Adrenal gland (tissue), 5 donors: Measurements from ENCODE around the gene GRIN3B.

Experiments used
- POLR2A ChIP-seq, 2 donors: fragments of 450-650 bp; IDR thresholded peaks; one replicate each; pipeline ENCODE4 v1.6.1; 2017; ENCODE audit warnings: antibody characterized with exemption in 2 of 2, mild to moderate bottlenecking in 2 of 2, moderate library complexity in 1 of 2
- TF ChIP-seq, protein P1 (sequence below), 6 experiments: fragments of 450-650 bp in 4 of 6; fragments of 200-600 bp in 2 of 6; sonication (generic) in 1 of 6; IDR thresholded peaks; 1 replicate in 5 of 6; 2 replicates in 1 of 6; pipeline versions ENCODE4 v1.5.1 to v1.8.0; 2016 to 2021; ENCODE audit warnings: antibody characterized with exemption in 6 of 6, mild to moderate bottlenecking in 2 of 6, moderate library complexity in 1 of 6
- donor health status: DM: no; HTN: no; CAD: no.

DNA sequence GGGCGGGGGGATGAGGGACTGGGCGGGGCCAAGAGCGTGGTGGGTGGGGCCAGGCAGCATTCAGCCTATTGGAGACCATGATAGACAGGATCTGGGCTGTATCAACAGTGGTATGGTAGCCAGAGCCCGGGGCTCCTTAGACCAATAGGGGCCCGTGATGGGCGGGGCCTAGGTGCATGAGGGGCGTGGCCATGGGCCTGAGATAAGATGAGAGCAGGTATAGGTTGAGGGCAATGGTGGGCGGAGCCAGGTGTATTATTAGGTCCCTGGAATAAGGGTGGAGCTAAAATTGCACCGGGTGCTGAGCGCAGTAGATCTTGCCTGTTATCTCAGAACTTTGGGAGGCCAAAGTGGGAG lies 45.0 kb downstream of the GRIN3B start:
- TF ChIP-seq POLR2A (IDR thresholded peaks at IDR 0.05): no peak
- TF ChIP-seq, protein P1, sequence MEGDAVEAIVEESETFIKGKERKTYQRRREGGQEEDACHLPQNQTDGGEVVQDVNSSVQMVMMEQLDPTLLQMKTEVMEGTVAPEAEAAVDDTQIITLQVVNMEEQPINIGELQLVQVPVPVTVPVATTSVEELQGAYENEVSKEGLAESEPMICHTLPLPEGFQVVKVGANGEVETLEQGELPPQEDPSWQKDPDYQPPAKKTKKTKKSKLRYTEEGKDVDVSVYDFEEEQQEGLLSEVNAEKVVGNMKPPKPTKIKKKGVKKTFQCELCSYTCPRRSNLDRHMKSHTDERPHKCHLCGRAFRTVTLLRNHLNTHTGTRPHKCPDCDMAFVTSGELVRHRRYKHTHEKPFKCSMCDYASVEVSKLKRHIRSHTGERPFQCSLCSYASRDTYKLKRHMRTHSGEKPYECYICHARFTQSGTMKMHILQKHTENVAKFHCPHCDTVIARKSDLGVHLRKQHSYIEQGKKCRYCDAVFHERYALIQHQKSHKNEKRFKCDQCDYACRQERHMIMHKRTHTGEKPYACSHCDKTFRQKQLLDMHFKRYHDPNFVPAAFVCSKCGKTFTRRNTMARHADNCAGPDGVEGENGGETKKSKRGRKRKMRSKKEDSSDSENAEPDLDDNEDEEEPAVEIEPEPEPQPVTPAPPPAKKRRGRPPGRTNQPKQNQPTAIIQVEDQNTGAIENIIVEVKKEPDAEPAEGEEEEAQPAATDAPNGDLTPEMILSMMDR (IDR thresholded peaks at IDR 0.05): no peak
